Osteocyte (in vitro differentiated cells): ENCODE measurements around the gene NLRP5. TPM values are rescaled to one million over a fixed set of nuclear protein-coding genes. Genes with fewer than 3 reads are reported as not detected.

Experiments used
- DNase-seq: peaks from one replicate; pipeline ENCODE4 v3.0.0; 2021; ENCODE audit warnings: mixed read lengths; ENCODE audit not compliant: unreplicated experiment; ENCODE audit errors: extremely low spot score
- H3K27ac Mint-ChIP-seq: one replicate; pipeline ENCODE4 v1.8.0; 2021; ENCODE audit warnings: mild to moderate bottlenecking, mixed read lengths; ENCODE audit not compliant: unreplicated experiment
- H3K27me3 Mint-ChIP-seq: one replicate; pipeline ENCODE4 v1.8.0; 2021; ENCODE audit warnings: mixed read lengths; ENCODE audit not compliant: unreplicated experiment
- H3K36me3 Mint-ChIP-seq: one replicate; pipeline ENCODE4 v1.8.0; 2021; ENCODE audit warnings: mixed read lengths; ENCODE audit not compliant: unreplicated experiment
- H3K4me1 Mint-ChIP-seq: one replicate; pipeline ENCODE4 v1.8.0; 2021; ENCODE audit warnings: mixed read lengths; ENCODE audit not compliant: unreplicated experiment
- H3K4me3 Mint-ChIP-seq: one replicate; pipeline ENCODE4 v1.8.0; 2021; ENCODE audit warnings: mild to moderate bottlenecking, moderate library complexity, mixed read lengths; ENCODE audit not compliant: unreplicated experiment
- H3K9me3 Mint-ChIP-seq: one replicate; pipeline ENCODE4 v1.8.0; 2021; ENCODE audit warnings: mixed read lengths; ENCODE audit not compliant: unreplicated experiment
- total RNA-seq: library from RNA; stranded (reverse); gene quantifications from 2 replicates; pipeline ENCODE4 v1.2.1, GENCODE V29; 2021
- TF ChIP-seq, protein P1 (sequence below): fragments of 200-600 bp; sonication (generic); IDR thresholded peaks from 2 replicates; pipeline ENCODE4 v1.5.0; 2021; ENCODE audit warnings: antibody characterized with exemption, mild to moderate bottlenecking, moderate library complexity

The NLRP5 gene
- total RNA-seq, 1 donor from 2014 or later = not detected

DNA sequence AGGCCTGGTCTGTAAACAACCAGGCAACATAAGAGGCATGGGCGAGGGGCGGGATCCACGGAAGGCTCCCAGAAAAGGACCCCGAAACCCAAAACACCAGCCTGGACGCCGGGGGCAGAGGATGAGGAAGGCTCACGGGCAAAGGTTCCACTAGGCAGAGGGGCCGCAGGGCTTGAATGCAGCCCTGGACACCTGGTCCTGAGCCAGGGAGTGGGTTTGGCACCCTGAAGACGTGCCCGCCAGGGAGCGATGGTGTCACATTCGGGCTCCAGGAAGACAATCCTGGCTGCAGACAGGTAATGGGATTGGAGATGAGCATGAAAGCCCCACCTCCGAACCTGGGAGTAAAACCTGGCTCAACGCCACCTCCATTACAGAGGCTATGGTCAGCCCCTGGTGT, 102.8 kb downstream of the NLRP5 start:
- H3K27ac Mint-ChIP-seq = no peak overlapping the region
- TF ChIP-seq, protein P1, sequence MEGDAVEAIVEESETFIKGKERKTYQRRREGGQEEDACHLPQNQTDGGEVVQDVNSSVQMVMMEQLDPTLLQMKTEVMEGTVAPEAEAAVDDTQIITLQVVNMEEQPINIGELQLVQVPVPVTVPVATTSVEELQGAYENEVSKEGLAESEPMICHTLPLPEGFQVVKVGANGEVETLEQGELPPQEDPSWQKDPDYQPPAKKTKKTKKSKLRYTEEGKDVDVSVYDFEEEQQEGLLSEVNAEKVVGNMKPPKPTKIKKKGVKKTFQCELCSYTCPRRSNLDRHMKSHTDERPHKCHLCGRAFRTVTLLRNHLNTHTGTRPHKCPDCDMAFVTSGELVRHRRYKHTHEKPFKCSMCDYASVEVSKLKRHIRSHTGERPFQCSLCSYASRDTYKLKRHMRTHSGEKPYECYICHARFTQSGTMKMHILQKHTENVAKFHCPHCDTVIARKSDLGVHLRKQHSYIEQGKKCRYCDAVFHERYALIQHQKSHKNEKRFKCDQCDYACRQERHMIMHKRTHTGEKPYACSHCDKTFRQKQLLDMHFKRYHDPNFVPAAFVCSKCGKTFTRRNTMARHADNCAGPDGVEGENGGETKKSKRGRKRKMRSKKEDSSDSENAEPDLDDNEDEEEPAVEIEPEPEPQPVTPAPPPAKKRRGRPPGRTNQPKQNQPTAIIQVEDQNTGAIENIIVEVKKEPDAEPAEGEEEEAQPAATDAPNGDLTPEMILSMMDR = no peak
- H3K4me1 Mint-ChIP-seq = peaks cover 21% of the 10 kb centered on the region
- no peak overlapping the region for H3K4me3 Mint-ChIP-seq
- peaks cover 10% of the 10 kb centered on the region for H3K9me3 Mint-ChIP-seq
- H3K36me3 Mint-ChIP-seq = peaks cover 14% of the 10 kb centered on the region
- no peak for DNase-seq
- no peaks in the 10 kb centered on the region for H3K27me3 Mint-ChIP-seq

DNA sequence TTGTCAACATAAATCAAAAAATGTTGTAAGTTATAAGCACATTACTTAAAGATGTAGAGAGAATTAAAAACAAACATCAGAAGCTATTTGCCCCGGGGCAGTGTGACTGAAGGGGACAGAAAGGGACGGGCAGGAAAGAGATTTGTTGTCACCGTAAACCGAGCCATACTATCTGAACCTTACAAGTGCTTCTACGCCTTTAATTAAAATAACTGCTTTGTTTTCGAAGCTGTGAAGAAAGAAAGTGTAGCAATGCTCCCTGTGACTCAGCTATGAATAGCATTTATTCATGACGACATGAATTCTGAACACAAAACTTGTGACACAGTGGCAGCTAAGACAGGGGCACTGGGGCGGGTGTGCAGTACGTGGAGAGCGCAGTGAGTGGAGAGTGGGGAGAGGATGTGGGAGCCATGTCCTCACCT, 104.5 kb downstream of the NLRP5 start:
- no peak for DNase-seq
- peaks cover 21% of the 10 kb centered on the region for H3K4me1 Mint-ChIP-seq
- H3K27me3 Mint-ChIP-seq = no peaks in the 10 kb centered on the region
- peak overlapping the region; percentile 81 for H3K27ac Mint-ChIP-seq
- no peak overlapping the region for H3K4me3 Mint-ChIP-seq
- TF ChIP-seq, protein P1 = no peak
- peaks cover 21% of the 10 kb centered on the region for H3K36me3 Mint-ChIP-seq
- peaks cover 10% of the 10 kb centered on the region for H3K9me3 Mint-ChIP-seq

DNA sequence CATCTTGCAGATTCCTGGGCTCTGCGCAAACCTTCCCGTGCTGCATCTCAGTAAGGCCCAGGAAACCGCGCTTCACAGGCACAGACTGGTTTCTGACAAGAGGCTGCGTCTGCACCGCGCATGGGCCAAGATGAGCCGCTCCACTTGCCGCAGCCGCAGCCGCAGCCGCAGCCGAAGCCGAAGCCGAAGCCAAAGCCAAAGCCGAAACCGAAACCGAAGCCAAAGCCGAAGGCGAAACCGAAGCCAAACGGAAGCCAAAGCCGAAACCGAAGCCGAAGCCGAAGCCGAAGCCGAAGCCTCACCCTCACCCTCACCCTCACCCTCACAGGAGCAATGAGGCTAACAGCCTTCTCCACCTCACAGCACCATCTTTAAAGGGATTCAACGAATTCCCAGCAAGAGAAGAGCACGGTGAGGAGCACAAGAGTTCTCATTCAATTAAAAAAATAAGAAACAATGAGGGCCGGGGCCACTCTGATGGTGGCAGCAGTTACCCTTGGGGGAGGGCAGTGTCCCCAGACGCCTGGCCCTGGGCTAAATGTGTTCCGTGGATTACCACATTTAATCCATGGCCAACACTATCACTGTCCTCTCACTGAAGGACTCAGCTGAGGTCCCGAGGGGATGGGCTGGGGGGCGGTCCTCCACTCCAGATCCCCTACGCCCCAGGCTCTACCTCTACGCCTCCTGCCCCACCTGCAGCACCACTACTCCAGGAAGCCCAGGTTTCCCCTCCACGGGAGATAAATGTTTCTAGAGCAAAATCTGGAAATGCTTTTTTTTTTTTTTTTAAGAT, 105.4 kb downstream of the NLRP5 start:
- DNase-seq = no peak
- peaks cover 21% of the 10 kb centered on the region for H3K4me1 Mint-ChIP-seq
- no peaks in the 10 kb centered on the region for H3K27me3 Mint-ChIP-seq
- peaks cover 21% of the 10 kb centered on the region for H3K36me3 Mint-ChIP-seq
- peak overlapping the region; percentile 81 for H3K27ac Mint-ChIP-seq
- TF ChIP-seq, protein P1 = no peak
- H3K9me3 Mint-ChIP-seq = peaks cover 10% of the 10 kb centered on the region
- no peak overlapping the region for H3K4me3 Mint-ChIP-seq

DNA sequence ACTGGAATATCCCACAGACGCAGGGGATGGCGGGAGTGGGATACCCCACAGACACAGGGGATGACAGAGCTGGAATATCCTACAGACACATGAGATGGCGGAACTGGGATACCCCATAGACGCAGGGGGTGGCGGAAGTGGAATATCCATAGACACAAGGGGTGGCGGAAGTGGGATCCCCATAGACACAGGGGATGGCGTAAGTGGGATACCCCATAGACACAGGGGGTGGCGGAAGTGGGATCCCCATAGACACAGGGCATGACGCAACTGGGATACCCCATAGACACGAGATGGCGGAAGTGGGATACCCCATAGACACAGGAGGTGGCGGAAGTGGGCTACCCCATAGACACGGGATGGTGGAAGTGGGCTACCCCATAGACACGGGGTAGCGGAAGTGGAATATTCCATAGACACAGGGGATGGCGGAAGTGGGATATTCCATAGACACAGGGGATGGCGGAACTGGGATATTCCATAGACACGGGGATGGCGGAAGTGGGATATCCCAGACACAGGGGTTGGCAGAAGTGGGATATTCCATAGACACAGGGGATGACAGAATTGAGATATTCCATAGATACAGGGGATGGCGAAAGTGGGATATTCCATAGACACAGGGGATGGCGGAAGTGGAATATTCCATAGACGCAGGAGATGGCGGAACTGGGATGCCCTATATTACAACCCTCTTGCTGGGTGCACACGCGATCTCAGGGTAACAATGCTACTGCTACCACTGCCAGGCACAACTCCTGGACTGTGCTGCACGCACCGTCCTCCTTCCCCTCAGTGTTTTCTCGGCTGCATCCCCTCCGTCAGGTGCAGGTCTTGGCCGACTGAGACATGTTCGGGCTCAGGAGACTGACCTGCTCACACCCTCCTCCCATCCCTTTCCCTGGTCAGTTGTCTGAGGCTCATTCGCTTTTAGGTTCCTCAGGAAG, 106.4 kb downstream of the NLRP5 start:
- TF ChIP-seq, protein P1 = no peak
- Mint-ChIP-seq H3K27me3 (no peaks in the 10 kb centered on the region), H3K36me3 (peaks cover 21% of the 10 kb centered on the region), H3K4me3 (no peak overlapping the region), H3K27ac (no peak overlapping the region), H3K9me3 (peaks cover 10% of the 10 kb centered on the region), H3K4me1 (peaks cover 21% of the 10 kb centered on the region)
- no peak for DNase-seq

DNA sequence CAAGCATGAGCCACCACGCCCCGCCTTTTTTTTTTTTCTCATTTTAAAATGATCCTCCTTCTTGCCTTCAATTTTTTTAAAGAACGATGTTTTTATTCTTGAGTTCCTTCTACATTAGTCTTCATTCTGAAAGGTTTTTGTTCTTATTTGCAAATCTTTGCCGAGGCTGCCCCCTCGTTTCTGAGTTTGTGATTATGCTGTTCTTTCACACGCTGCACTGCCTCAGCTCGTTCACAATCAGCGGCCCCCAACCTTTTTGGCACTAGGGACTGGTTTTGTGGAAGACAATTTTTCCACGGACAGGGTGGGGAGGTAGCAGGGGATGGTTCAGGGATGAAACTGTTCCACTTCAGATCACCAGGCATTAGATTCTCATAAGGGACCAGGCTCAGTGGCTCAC, 107.9 kb downstream of the NLRP5 start:
- Mint-ChIP-seq H3K36me3 (peaks cover 19% of the 10 kb centered on the region), H3K27me3 (no peaks in the 10 kb centered on the region), H3K27ac (no peak overlapping the region), H3K4me3 (no peak overlapping the region), H3K9me3 (peaks cover 10% of the 10 kb centered on the region), H3K4me1 (peaks cover 21% of the 10 kb centered on the region)
- TF ChIP-seq, protein P1 = no peak
- no peak for DNase-seq
